DMS153 treated with DMSO at 0.1 percent for 48 hours (cell line): Measurements from ENCODE around the gene BCL6.

Source experiments
- DNase-seq: peaks from one replicate; lab custom pipeline; 2025; ENCODE audit not compliant: unreplicated experiment; lab: John Stamatoyannopoulos, UW

BCL6 gene

DNA sequence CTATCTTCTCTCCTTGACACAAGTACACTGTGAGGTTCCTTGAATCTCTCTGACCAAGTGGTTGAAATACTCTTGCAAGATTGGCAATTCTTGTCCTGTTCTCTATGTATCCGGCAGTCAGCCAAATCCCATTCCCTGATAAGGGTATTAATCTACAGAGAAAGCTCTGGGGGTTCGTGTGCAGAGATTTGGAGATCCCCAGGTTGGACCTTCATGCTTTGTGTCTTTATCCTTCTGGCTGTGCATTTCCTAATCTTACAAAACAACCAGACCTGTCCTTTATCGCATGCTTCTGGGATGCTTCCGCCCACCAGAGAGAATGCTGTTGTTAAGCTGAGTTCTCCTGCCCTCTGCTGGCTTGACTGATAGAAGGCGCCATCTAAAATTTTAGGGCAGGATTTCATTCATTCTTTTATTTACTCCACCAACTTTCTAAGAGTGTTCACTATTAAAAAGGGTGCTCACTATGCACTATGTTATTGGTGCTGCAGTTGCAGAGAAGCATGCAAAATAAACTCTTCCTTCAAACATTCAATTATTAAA is 66.5 kb downstream of the BCL6 start:
- peak; percentile 8 for DNase-seq

DNA sequence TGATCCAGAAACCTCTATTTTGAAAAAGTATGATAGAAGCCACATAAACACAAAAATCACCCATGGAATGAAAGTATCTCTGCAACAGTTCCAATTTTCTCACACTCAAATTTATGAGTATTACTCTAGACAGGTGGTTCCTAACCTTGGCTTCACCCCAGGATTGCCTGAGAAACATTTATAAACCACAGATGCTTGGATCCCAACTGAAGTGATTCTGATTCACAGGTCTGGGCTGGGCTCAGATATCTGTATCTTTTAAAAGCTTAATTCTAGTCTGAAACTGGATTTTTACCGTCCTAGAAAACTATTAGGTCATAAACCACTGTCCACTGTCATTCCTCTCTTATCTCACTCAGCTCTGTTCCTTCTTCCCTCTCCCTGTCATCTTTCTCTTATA is 67.7 kb downstream of the BCL6 start:
- DNase-seq: no peak

DNA sequence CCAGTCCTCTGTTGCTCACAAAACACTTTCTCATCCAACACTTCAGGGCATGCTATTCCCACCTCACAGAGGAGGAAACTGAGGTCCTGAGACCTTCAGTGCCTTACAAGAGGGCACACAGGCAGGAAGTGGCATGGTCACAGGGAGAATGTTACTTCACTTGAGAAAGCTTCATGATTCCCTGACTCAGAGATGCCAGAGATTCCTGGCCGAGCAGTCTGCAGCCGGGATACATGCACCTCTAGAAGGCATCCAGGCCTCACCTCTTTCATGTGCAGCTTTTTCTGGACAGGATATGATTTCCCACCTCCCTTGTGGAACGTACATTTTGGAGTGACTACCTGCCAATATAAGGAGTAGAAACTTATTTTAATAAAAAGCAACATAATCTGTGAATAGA is 72.3 kb downstream of the BCL6 start:
- DNase-seq: no peak
